ENCODE data around the gene VRK1.

GRCh38 chr14:96790706-96791105 is 6.5 kb upstream of the VRK1 start:
- TF ChIP-seq CTCF (conservative IDR thresholded peaks at IDR 0.05; ENCODE audit: low read length): no peak
- TF ChIP-seq EZH2phosphoT487 (IDR thresholded peaks at IDR 0.05; ENCODE audit: borderline replicate concordance): no peak

Measured in Loucy (cell line).